Neuron (in vitro differentiated cells): Measurements from ENCODE around the gene DLL1.
"Not testable (repeated sequence)": the region's sequence is repeated elsewhere in the genome, so short reads cannot be mapped to it uniquely, and the experiment has no call there.

Experiments
- H2AFZ ChIP-seq: one replicate; pipeline ENCODE4 v1.6.1; 2013; ENCODE audit warnings: low read depth, mild to moderate bottlenecking, inconsistent platforms, low read length, moderate library complexity
- H3K27me3 ChIP-seq: one replicate; pipeline ENCODE4 v1.6.1; 2013; ENCODE audit warnings: low read length; ENCODE audit not compliant: insufficient read depth
- H3K36me3 ChIP-seq: one replicate; pipeline ENCODE4 v1.6.1; 2013; ENCODE audit warnings: low read length; ENCODE audit not compliant: insufficient read depth
- H3K4me1 ChIP-seq: one replicate; pipeline ENCODE4 v1.6.1; 2013; ENCODE audit warnings: low read length; ENCODE audit not compliant: insufficient read depth
- H3K4me3 ChIP-seq: 2 replicates; pipeline ENCODE4 v1.5.1; 2013; ENCODE audit warnings: mild to moderate bottlenecking, low read length, moderate library complexity
- H3K9me3 ChIP-seq: one replicate; pipeline ENCODE4 v1.6.1; 2013; ENCODE audit warnings: low read length

DLL1 gene

DNA sequence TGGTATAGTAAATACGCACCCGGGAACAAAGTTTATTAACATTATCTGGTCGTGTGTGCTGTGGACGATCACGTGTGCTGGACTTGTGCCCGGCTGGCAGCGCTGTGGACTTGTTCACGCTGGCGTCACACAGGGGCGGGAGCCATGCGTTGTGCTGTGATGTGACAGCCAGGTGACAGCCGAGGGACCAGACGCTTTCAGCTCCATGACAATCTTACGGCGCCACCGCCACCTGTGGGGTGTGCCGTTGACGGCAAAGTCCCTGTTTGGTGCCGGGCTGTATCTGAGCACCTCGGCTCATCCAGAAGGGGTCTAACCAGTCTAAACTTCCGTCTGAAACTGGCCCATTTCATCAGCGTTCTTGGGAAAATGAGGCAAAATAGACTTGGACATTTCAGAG lies 25.2 kb downstream of the DLL1 start:
- Histone ChIP-seq H3K27me3 (no peaks in the 10 kb centered on the region), H3K9me3 (no peaks in the 10 kb centered on the region), H3K36me3 (no peaks in the 10 kb centered on the region), H2AFZ (no peak overlapping the region), H3K4me1 (peaks cover 22% of the 10 kb centered on the region), H3K4me3 (no peak overlapping the region)

DNA sequence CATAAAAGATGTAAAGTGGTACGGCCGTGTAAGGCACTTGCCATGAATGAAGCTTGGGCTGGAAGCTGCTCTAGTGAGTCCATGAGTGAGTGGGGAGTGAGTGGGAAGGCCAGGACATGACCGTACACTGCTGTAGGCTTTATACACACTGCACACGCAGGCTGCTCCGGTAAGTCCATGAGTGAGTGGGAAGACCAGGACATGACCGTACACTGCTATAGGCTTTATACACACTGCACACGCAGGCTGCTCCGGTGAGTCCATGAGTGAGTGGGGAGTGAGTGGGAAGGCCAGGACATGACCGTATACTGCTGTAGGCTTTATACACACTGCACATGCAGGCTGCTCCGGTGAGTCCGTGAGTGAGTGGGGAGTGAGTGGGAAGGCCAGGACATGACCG lies 26.2 kb downstream of the DLL1 start:
- not testable (repeated sequence) for H3K27me3 ChIP-seq, H2AFZ ChIP-seq, H3K4me3 ChIP-seq, H3K9me3 ChIP-seq, H3K36me3 ChIP-seq
- H3K4me1 ChIP-seq: peaks cover 16% of the 10 kb centered on the region

DNA sequence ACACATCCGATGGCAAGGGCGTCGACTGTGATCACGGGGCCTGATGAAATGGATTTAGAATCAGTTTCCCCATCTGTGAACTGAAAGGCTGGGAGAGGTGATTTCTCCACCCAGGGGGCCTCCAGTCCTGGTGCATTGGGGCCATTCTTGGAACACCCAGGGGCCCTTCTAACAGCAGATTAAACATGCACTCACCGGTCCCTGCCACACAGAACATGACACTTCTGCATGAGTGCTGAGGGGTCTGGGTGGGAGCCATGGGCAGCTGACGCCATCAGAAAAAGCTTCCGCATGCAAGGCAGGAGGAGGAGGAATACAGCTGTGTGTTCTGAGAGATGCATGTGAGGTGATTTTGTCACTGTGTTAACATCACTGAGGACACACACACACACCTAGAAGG lies 26.8 kb downstream of the DLL1 start:
- Histone ChIP-seq H3K4me1 (peaks cover 12% of the 10 kb centered on the region), H3K9me3 (no peaks in the 10 kb centered on the region), H3K27me3 (no peaks in the 10 kb centered on the region), H3K4me3 (no peak overlapping the region), H2AFZ (no peak overlapping the region), H3K36me3 (no peaks in the 10 kb centered on the region)

DNA sequence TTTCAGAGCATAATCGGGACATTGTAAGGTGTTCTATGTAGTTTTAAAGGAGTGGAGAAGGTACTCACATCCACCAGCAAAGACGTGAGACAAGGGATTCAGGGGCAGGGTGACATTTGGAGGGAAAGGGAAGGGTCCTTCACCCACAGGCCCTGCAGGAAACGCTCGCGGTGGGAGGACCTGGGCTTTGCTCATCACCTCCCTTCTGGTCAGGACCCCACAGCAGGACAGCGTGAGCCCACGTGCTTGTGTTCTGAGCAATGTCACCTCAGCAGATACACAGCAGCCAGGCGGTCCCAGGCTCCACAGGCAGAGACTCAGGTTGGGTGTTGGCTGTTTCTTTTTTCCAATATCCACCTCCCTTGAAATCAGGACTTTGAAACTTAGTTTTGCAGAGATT lies 27.5 kb downstream of the DLL1 start:
- H3K4me3 ChIP-seq: no peak overlapping the region
- no peaks in the 10 kb centered on the region for H3K36me3 ChIP-seq
- no peaks in the 10 kb centered on the region for H3K27me3 ChIP-seq
- H2AFZ ChIP-seq: no peak overlapping the region
- H3K9me3 ChIP-seq: no peaks in the 10 kb centered on the region
- H3K4me1 ChIP-seq: peaks cover 11% of the 10 kb centered on the region

DNA sequence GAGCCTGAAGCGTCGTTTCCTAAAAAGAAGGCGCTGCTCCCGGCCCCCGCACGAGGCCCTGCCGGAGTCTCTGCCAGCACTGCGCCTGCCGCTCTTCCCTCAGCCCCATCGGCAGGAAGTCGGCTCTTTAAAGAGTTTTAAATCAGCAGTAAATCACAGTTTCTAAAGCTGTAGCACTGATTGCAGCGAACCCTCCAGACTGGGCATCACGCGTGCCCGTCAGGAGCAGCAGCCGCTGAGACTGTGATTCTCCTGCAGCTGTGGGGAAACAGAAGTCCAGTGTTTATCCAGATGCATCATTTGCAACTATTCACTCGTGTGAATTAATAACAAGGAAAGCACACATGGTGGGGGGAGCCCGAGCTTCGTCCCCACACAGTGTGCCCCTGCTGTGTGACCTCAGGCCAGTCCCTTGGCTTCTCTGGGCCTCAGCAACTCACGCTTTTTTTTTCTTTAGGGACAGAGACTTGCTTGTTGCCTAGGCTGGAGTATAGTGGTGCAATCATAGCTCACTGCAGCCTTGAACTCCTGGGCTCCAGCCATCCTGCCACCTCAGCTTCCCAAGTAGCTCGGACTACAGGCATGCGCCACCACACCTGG lies 28.3 kb downstream of the DLL1 start:
- Histone ChIP-seq H2AFZ (no peak overlapping the region), H3K9me3 (no peaks in the 10 kb centered on the region), H3K4me1 (peaks cover 11% of the 10 kb centered on the region), H3K36me3 (no peaks in the 10 kb centered on the region), H3K4me3 (no peak overlapping the region), H3K27me3 (no peaks in the 10 kb centered on the region)

DNA sequence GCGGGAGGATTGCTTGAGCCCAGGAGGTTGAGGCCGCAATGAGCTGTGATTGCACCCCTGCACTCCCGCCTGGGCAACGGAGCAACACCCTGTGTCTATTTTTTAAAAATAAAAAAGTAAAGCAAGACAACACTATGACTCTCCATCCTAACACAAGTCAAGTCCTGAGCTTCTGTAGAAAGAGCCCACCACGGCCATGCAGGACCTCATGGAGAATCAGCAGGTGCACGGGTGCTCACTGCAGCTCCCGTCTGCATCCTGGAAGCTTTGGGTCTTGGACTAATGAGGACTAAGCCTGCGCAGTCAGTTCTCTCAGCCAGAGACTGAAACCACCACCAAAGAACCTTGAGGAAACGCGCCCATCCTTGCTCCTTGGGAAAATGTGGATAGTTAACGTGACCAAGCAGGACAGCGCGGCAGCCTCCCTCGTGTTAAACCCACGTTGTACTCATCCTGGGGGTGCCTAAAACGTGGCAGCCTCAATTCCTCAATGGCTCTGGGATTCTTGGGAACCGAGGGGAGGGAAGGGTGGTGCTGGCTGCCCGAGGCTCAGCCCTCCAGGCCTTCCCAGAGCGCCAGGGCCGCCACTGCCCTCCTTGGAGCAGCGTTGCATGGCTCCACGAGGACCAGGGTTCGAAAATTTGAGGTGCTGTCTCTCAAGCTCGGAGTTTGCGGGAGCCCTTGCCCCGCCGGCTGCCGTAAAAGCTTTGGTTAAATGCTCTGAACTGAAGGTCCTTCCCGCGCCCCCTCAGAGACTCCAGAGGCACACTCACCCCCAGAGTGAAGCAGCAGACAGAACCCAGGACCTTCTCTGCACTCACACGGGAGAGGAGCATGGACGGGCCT lies 29.0 kb downstream of the DLL1 start:
- H3K27me3 ChIP-seq: no peaks in the 10 kb centered on the region
- H3K4me3 ChIP-seq: no peak overlapping the region
- no peaks in the 10 kb centered on the region for H3K36me3 ChIP-seq
- H2AFZ ChIP-seq: no peak overlapping the region
- H3K9me3 ChIP-seq: no peaks in the 10 kb centered on the region
- peaks cover 11% of the 10 kb centered on the region for H3K4me1 ChIP-seq

DNA sequence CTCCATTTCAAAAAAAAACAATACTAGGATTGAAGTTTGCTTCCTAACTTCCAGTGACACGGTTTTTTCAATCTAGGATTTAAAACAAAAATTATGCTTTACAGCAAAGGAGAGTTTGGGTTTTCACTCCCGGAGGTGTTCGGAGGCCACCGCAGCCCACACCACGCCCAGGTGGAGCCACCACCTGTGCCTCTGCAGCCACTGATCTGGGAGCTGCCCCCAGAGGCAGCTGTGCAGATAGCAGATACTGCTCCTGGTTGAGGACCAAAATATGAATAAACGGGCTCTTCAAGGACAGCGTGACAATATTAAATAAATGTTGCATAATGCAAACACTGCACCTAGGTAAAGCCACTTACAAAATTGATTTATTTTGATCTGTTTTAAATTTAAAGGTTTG lies 30.2 kb downstream of the DLL1 start:
- Histone ChIP-seq H3K36me3 (no peaks in the 10 kb centered on the region), H3K27me3 (no peaks in the 10 kb centered on the region), H3K4me1 (peaks cover 2% of the 10 kb centered on the region), H3K9me3 (no peaks in the 10 kb centered on the region), H2AFZ (no peak overlapping the region), H3K4me3 (no peak overlapping the region)

DNA sequence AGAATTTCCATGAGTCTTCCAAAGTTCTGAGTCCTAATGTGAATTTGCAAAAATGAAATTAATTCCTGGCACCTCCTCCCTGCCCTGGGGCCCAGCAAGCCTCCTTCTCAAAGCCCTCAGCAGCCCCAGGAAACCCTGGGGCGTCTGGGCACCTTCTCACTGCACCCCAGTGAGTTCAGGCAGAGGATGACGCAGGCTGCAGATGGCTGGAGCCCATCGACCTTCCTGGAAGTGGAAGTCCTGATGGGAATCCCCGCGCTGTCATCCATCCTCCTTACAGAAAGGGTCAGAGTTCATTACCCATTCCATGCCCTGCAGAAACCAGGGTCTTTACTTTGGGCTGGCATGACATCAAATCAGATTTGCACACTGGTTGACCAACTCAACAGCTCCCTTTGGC lies 31.6 kb downstream of the DLL1 start:
- no peak overlapping the region for H3K4me3 ChIP-seq

DNA sequence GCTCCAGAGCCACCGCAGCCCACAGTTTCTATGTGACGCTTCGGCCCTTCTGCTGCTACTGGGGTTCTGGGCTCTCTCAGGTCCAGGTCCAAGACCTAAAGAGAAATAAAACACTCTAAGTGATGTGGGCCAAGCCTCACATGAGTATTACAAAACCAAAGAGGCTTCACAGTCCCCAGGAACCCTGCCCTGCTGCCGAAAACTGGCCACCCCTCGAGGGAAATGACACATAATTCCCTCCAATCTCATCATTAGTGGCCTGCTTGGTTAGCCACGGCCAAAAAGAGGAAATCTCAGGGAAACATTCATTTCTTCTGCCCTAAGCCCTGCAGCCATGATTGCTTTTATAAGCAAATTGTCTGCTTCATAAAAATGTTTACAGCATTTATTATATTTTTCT lies 32.5 kb downstream of the DLL1 start:
- Histone ChIP-seq H3K4me1 (no peaks in the 10 kb centered on the region), H3K4me3 (no peak overlapping the region), H3K27me3 (no peaks in the 10 kb centered on the region), H2AFZ (no peak overlapping the region), H3K36me3 (no peaks in the 10 kb centered on the region), H3K9me3 (no peaks in the 10 kb centered on the region)

More for the DNA sequence above, 31.6 kb downstream of the DLL1 start:
- Histone ChIP-seq H2AFZ (no peak overlapping the region), H3K4me1 (no peaks in the 10 kb centered on the region), H3K36me3 (no peaks in the 10 kb centered on the region), H3K9me3 (no peaks in the 10 kb centered on the region), H3K27me3 (no peaks in the 10 kb centered on the region)

DNA sequence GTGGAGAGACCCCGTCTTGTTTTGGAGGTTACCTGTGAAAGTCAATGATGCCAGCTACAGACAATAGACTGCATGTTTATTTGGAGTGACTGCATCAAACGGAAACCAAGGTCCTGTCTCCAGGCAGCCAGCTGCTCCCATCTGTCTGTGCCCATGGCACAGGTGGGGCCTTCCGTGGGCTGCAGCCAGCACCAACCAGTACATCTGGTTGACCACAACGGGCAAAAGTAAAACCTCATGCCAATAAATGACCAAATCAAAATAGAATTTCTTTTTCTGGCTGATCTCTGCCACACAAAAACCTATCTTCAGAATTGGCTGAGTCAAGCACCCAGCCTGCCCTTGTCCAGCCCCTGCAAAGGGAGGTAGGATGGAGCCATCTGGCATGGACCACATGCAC lies 33.5 kb downstream of the DLL1 start:
- H2AFZ ChIP-seq: no peak overlapping the region
- H3K36me3 ChIP-seq: no peaks in the 10 kb centered on the region
- no peak overlapping the region for H3K4me3 ChIP-seq
- H3K4me1 ChIP-seq: no peaks in the 10 kb centered on the region
- H3K9me3 ChIP-seq: no peaks in the 10 kb centered on the region
- H3K27me3 ChIP-seq: no peaks in the 10 kb centered on the region

DNA sequence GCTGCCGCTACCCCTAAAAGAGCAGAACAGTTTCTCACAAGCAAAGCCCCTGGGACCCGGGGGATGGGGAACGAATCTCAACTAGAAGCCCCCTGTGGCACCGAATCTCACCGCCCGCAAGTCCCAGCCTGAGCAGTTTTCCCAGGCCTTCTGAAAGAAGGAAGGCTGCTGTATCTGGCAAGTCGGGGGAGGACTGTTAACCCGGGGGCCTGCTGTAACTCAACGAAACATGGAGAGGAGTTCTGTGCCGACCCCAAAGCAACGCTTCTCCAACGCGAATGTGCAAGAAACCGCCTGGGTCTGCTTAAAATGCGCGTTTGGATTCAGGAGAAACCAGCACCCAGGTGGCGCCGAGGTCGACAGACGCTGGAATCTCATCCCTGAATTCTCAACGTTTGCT lies 34.2 kb downstream of the DLL1 start:
- Histone ChIP-seq H3K36me3 (no peaks in the 10 kb centered on the region), H3K27me3 (no peaks in the 10 kb centered on the region), H2AFZ (no peak overlapping the region), H3K9me3 (no peaks in the 10 kb centered on the region), H3K4me3 (no peak overlapping the region), H3K4me1 (no peaks in the 10 kb centered on the region)

DNA sequence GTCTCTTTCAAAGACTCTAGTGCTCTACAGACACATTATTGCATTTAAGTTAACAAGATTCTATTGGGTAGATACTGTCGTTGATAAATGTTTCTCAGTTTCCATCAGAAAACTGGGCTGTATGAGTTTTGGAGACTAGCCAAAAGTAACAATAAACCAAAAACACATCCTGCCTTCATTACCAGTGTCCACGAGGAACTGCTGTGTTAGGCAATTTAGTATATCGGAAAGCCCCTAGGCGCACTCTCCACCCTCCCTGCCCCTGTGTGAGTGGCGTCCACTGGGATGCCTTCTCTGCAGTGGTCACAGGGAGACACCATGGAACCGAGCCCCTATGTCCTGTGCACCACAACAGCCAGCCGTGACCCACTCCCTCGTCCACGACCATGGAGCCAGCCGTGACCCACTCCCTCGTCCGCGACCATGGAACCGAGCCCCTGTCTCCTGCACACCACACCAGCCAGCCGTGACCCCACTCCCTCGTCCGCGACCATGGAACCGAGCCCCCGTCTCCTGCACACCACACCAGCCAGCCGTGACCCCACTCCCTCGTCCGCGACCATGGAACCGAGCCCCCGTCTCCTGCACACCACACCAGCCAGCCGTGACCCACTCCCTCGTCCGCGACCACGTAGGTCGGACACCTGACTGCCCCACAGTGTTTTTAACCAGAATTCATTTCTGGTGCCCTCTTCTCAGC lies 35.3 kb downstream of the DLL1 start:
- peaks cover under 1% of the 10 kb centered on the region for H3K4me1 ChIP-seq
- H3K36me3 ChIP-seq: no peaks in the 10 kb centered on the region
- no peaks in the 10 kb centered on the region for H3K9me3 ChIP-seq
- H3K27me3 ChIP-seq: no peaks in the 10 kb centered on the region
- H3K4me3 ChIP-seq: no peak overlapping the region
- H2AFZ ChIP-seq: no peak overlapping the region
